Esophagus (tissue), 2 donors: Measurements from ENCODE around the gene OR2T2. TPM values are rescaled to one million over a fixed set of nuclear protein-coding genes. Genes with fewer than 3 reads are reported as not detected.
"Not testable (repeated sequence)": the region's sequence is repeated elsewhere in the genome, so short reads cannot be mapped to it uniquely, and the experiment has no call there.

Source experiments
- H3K27ac ChIP-seq, 2 donors: one replicate each; pipeline ENCODE4 v1.5.1; 2013; ENCODE audit warnings: low read depth in 2 of 2, mild to moderate bottlenecking in 2 of 2, inconsistent platforms in 1 of 2, low read length in 1 of 2, moderate library complexity in 1 of 2
- H3K27me3 ChIP-seq, 2 donors: one replicate each; pipeline ENCODE4 v1.6.1; 2013; ENCODE audit warnings: low read length in 2 of 2, control low read depth in 1 of 2, mild to moderate bottlenecking in 1 of 2; ENCODE audit not compliant: insufficient read depth in 2 of 2, control insufficient read depth in 1 of 2
- H3K36me3 ChIP-seq, 2 donors: one replicate each; pipeline ENCODE4 v1.6.1; 2013; ENCODE audit warnings: low read length in 1 of 2; ENCODE audit not compliant: control insufficient read depth in 2 of 2, insufficient read depth in 2 of 2
- H3K4me1 ChIP-seq, 2 donors: one replicate each; pipeline ENCODE4 v1.6.1; 2013; ENCODE audit warnings: low read length in 1 of 2; ENCODE audit not compliant: control insufficient read depth in 2 of 2, insufficient read depth in 2 of 2
- H3K4me3 ChIP-seq, 2 donors: one replicate each; pipeline ENCODE4 v1.5.1; 2013; ENCODE audit warnings: low read length in 2 of 2, mild to moderate bottlenecking in 2 of 2, low read depth in 1 of 2, moderate library complexity in 1 of 2
- H3K9me3 ChIP-seq, 2 donors: one replicate each; pipeline ENCODE4 v1.6.1; 2013; ENCODE audit warnings: mild to moderate bottlenecking in 2 of 2, low read depth in 1 of 2, low read length in 1 of 2, moderate library complexity in 1 of 2; ENCODE audit not compliant: control insufficient read depth in 2 of 2, insufficient read depth in 1 of 2
- WGBS, 2 donors: extraction: QIAGEN DNeasy Blood & Tissue Kit; methylation state at CpG; one replicate each; pipeline ENCODE4 v1.1.7; 2013; 5-methylcytosine and 5-hydroxymethylcytosine counted together
- polyA plus RNA-seq, 2 donors: library from polyadenylated mRNA; stranded (reverse); fragments of 200-250 nt; gene quantifications; one replicate each; pipeline ENCODE4 v1.2.3, GENCODE V29; 2013
- donor health status: healthy with polysubstance abuse.
- donor health status: Bipolar disorder and iron deficiency.

Gene OR2T2
- polyA plus RNA-seq, 2 donors = not detected

- 64 to 67% methylated on average over 11 of the region's 11 CpGs for WGBS, 2 donors
- H3K4me1 ChIP-seq, H3K27me3 ChIP-seq, H3K36me3 ChIP-seq, H3K9me3 ChIP-seq, H3K4me3 ChIP-seq, H3K27ac ChIP-seq: not testable (repeated sequence)
Measured at GRCh38 chr1:248431683-248432082, 13.8 kb upstream of the OR2T2 start.

- 60 to 70% methylated on average over 4 of the region's 4 CpGs for WGBS, 2 donors
- H3K36me3 ChIP-seq, H3K27me3 ChIP-seq, H3K9me3 ChIP-seq, H3K4me3 ChIP-seq, H3K4me1 ChIP-seq, H3K27ac ChIP-seq: not testable (repeated sequence)
Measured at GRCh38 chr1:248432201-248432600, 13.2 kb upstream of the OR2T2 start.

DNA sequence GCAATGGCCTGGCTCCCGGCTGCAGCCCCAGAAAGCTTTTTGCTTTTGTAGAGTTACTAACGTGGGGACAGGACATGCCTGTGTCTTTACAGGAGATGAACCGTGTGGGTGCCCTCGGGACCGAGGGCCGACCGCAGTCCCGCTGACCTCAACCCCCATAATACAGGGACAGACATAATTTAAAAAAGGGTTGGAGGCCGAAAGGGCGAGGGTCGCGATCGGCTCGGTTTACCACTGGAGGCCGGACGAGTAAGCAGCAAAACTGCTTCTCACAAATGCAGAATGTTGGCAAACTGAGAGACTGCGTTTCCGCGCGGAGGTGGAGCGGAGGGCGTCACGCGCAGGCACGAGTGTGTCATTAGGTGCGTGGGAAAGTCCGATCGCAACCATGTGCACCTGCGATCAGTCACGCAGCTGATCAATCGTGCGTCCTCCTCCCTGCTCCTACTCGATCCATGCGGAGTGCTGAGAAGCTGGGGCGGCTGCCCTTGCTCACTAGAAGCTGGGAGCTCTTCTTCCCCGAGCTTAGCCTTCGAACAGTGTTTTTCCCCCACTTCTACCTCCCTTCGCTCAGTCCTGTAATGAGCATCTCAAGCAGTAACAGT, 11.5 kb upstream of the OR2T2 start:
- not testable (repeated sequence) for H3K4me3 ChIP-seq, H3K36me3 ChIP-seq, H3K9me3 ChIP-seq, H3K27ac ChIP-seq, H3K27me3 ChIP-seq, H3K4me1 ChIP-seq
- 90 to 92% methylated on average over 32 to 36 of the region's 38 CpGs for WGBS, 2 donors

DNA sequence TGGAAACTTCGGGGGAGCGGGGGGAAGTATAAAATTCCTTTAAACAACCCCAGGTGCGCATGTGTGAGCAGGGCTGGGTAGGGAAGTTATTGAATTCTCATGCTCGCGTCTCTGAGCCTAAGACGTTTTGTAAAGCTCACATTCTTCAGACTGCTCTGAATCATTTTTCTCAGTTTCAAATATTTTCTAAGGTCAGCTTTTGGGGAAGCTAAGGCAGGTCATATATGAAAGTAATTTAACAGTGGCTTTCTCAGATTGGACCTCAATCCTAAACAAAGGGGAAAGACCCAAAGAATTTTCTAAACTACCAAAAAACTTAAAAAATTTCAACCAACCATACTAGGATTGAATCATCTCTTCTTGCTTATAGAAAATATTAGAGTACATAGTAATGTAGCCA, 10.5 kb upstream of the OR2T2 start:
- not testable (repeated sequence) for H3K27me3 ChIP-seq, H3K27ac ChIP-seq, H3K4me3 ChIP-seq, H3K36me3 ChIP-seq, H3K9me3 ChIP-seq, H3K4me1 ChIP-seq
- WGBS, 2 donors = 85 to 91% methylated on average over 4 of the region's 6 CpGs

- 77 to 84% methylated on average over 3 of the region's 3 CpGs for WGBS, 2 donors
- not testable (repeated sequence) for H3K27ac ChIP-seq, H3K36me3 ChIP-seq, H3K4me3 ChIP-seq, H3K4me1 ChIP-seq, H3K9me3 ChIP-seq, H3K27me3 ChIP-seq
Measured at GRCh38 chr1:248436303-248436702, 9.1 kb upstream of the OR2T2 start.

DNA sequence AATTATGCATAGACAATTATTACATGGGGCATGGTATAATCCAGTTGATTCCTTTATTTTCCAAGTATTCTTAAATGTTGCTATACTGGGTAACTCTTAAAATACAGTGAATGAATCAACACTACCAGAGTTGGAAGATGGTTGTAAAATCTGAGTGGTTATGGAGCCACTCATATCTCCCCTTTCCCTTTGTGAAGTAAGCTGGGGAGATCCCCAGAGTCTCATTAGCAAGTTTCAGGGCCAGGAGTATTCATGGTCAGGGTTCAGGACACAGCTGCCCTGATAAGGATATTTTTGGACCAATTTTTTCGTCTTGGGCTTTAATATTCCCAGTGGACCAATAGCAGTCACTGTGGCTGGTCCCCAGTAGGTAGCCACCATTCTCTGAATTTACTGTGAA, 6.8 kb upstream of the OR2T2 start:
- 30 to 35% methylated on average over 1 of the region's 1 CpG for WGBS, 2 donors

DNA sequence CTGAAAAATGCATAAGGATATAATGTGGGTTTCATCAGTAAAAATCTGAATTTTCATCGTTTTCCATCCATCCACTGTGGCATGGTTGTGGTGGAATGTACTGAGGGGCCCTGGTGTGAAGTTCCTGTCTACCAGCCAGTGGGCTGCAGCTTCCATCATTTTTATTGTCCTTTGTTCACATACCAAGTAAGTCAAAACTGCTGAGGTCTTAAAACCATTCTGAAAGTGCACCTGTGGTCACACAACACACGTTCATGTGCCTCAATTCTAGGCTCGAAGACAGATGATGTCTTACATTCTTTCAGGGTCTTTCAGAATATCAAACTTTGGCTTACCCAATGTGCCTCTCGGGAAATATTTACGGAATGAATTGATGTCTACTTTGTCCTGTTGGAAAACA, 6.2 kb upstream of the OR2T2 start:
- H3K36me3 ChIP-seq, H3K4me3 ChIP-seq, H3K27me3 ChIP-seq, H3K9me3 ChIP-seq, H3K27ac ChIP-seq, H3K4me1 ChIP-seq: not testable (repeated sequence)
- WGBS, 2 donors = 57 to 65% methylated on average over 5 of the region's 5 CpGs

More for the DNA sequence above, 6.8 kb upstream of the OR2T2 start:
- H3K9me3 ChIP-seq, H3K27me3 ChIP-seq, H3K27ac ChIP-seq, H3K4me1 ChIP-seq, H3K36me3 ChIP-seq, H3K4me3 ChIP-seq: not testable (repeated sequence)

DNA sequence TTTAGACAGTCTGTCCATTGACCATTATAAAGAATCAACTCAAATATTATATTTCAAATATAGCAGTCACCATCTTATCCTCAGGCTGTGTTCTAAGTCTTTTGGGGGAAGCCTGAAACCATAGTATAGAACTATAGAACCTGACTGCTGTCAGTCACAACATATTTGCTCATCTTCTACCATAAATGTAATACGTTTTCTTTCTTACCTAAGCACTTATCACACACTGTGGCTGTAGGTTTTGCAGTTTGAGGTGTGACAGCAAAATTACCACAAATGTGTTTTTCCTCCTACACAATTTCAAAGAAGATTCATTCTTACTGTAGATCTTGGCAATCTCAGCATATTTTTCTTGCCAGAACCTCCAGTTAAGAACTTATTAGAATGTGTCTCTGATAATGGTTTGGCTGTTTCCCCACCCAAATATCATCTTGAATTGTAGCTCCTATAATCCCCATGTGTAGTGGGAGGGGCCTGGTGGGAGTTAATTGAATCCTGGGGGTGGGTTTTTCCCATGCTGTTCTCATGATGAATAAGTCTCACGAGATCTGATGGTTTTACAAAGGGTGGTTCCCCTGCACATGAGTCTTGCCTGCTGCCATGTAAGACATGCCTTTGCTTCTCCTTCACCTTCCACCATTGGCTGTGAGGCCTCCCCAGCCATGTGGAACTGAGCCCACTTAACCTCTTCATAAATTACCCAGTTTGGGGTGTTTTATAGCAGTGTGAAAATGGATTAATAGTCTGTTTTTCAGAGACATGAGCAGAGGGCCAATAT, 2.7 kb upstream of the OR2T2 start:
- H3K4me1 ChIP-seq, H3K9me3 ChIP-seq, H3K36me3 ChIP-seq, H3K27ac ChIP-seq, H3K4me3 ChIP-seq, H3K27me3 ChIP-seq: not testable (repeated sequence)
- WGBS, 2 donors = 44 to 60% methylated on average over 1 of the region's 2 CpGs

DNA sequence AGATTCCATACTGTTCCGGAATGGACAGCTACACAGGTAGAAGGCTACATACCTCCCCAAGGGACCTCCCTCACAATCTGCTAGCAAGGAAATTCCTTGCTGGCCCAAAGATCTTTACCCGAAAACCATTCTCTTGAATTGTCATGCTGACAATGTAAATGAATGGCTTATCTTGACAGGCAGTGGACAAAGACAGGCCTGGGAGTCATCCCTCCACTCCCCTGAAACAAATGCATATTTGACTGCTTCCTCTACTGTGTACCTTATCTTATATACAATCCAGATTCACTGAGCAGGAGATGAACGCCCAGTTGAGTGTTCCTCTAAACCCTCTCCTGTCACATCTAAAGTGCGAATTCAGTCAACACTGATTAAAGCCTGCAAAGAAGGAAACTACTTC, 834 bp upstream of the OR2T2 start:
- 74 to 77% methylated on average over 4 of the region's 4 CpGs for WGBS, 2 donors
- not testable (repeated sequence) for H3K36me3 ChIP-seq, H3K9me3 ChIP-seq, H3K27me3 ChIP-seq, H3K4me3 ChIP-seq, H3K4me1 ChIP-seq, H3K27ac ChIP-seq

- no CpG with 5 or more reads among the region's 4 CpGs for WGBS, 2 donors
Measured at GRCh38 chr1:248448409-248449074, 3.1 kb downstream of the OR2T2 start.

More at GRCh38 chr1:248448409-248449074, 3.1 kb downstream of the OR2T2 start:
- H3K4me3 ChIP-seq, H3K9me3 ChIP-seq, H3K27ac ChIP-seq, H3K27me3 ChIP-seq, H3K4me1 ChIP-seq, H3K36me3 ChIP-seq: not testable (repeated sequence)
